Epidermal melanocyte (primary cell): Measurements from ENCODE around the gene MSMP.

Experiments used
- DNase-seq: peaks from one replicate; pipeline ENCODE4 v3.0.0; 2011; ENCODE audit warnings: low spot score; ENCODE audit not compliant: insufficient read length

The MSMP gene

DNA sequence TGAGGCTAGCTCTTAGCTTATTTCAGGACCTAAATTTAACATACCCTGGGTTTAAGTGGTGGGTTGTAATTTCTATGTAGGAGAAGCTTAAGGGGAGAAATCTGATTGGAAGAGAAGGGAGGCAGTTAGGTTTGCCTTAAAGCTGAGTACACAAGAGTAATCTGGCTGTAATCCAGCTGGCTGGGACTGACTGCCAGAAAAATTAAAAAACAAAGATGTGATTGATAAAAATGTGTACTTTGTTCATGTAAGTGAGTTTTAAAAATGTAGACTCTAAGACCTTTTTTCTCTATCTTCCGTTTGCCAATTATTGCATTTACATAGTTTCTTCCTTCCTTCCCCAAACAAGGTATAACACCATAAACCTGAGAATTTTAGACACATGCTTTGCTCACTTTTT lies 17.5 kb upstream of the MSMP start:
- peak; percentile 35 for DNase-seq

DNA sequence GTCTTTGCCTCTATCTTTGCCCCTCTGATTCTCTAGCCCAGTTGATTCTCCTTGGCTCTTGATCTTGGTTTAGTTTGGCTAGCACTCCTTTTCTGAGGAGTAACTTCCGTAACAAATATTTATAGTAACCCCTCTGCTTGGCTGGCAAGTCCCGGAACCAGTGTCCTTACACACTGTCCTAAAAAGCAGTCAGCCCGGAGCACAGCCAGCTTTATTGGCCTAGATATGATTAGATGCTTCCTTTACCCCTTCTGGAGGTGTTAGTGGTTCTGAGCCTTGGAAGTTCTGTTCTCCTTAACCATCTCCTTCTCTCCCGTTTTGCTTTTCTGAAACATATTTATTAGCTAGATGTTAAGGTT lies 17.0 kb upstream of the MSMP start:
- no peak for DNase-seq

DNA sequence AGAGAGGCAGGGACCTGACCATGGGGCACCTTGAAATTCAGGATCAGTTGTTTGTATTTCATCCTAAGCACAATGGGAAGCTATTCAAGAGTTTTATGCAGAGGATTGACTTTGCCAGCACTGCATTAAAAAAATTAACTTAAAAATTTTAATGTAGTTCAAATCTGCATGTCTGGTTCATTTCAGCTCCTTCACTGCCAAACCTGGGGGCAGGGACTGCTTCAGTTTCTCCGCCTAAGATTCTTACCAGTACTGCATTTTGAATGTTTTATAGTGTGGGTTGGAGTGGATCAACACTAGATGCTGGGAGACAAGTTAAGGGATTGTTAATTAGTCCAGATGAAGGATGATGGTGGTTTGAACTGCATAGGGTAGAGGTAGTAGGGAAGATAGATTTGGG lies 15.7 kb upstream of the MSMP start:
- no peak for DNase-seq

DNA sequence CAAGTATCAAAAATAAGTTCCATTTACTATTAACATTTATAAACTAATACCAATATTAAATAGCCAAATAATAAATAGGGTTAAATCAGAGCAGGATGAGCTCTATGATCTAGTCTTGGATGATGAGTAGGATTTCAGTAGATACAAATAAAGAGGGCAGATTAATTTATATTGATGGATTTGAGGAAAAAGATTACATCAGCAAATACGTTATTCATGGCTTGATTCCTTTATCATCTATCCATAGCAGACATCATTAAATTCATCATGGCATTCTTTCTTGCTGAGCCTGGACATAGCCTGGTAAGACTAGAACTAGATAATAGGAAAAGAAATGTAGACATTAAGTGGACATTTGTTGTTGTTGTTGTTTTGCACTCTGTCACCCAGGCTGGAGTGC lies 13.4 kb upstream of the MSMP start:
- DNase-seq = no peak

DNA sequence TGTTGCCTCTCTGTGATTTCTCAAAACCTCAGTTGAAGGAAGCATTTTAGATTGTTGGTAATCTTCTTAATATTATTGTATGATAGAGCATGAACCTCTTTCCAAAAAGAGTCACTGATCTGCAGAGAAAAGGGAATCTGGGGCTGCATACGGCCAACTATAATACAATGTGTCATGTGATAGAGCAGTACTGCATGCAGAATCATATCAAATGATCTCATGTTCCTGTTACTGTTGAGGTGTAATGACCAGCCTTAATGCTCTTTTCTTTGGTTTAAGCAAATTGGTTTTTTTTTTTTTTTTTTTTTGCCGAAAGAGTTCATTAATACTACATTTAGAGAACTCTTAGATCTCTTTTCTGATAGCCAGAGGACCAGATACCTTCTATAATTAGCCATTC lies 12.9 kb upstream of the MSMP start:
- DNase-seq = no peak

DNA sequence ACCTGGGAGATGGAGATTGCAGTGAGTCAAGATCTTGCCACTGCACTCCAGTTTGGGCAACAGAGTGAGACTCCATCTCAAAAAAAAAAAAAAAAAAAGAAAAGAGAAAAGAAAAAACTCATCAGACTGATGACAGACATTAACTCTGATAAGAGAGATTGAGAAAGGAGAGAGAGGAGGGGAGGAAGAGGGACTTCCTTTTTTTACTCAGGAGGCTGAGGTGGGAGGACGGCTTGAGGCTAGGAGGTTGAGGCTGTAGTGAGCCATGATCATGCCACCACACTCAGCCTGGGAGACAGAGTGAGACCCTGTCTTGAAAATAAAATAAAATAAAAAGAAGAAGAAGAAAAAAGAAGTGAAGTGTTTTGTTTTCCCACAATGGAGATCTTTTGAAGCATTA lies 9.7 kb upstream of the MSMP start:
- no peak for DNase-seq

DNA sequence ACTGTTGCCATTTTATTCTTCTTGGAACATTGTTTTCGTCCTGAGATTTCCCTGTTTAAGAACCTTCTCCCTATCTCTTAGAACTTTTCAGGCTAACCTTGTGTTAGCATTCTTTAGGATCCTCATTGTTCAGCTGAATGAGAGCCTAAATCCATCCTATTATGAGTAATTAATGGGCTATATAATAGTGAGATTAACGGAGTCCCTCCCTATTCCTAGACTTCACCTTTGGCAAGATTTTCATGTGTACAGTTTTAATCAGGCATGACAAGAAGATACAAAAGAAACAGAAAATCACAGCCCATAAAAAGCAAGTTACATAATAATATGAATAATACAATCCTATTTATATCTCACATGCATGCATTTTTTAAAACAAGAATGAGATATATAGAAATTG lies 9.1 kb upstream of the MSMP start:
- no peak for DNase-seq

DNA sequence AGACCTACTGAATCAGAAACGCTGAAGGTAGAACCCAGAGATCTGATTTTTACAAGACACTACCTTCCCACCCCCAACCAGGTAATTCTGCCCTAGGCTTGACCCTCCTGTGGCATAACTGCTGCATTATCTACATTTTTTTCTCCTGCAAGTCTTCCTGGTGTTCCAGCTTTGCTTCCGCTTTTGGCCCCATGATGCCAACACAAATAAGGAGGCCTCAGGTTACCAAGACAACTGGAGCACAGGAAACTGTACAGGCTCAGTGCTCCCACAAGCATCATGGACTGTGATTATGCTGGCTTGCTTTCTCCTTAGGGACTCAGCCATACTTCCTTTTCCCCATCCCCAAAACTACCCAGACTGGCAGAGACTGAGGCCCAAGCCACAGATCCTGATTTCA lies 6.6 kb upstream of the MSMP start:
- DNase-seq = no peak

DNA sequence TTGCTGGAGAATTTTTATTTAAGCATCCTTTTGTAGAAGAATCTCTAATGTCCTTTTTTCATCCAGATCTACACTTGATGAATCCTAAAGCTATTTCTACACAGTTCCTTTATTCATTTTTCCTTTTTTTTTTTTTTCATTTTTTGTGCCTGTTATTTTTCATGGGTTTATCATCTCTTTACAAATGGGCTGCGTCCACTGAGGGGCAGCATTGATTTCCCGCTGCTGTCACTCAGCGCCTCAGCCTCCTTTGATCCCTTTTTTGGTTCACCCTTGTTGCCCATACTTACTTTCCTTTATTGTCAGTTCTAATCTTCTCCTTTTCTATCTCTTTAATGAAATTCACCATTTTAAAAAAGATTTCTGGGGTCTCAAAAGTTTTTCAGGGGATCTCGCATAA lies 5.7 kb upstream of the MSMP start:
- no peak for DNase-seq

DNA sequence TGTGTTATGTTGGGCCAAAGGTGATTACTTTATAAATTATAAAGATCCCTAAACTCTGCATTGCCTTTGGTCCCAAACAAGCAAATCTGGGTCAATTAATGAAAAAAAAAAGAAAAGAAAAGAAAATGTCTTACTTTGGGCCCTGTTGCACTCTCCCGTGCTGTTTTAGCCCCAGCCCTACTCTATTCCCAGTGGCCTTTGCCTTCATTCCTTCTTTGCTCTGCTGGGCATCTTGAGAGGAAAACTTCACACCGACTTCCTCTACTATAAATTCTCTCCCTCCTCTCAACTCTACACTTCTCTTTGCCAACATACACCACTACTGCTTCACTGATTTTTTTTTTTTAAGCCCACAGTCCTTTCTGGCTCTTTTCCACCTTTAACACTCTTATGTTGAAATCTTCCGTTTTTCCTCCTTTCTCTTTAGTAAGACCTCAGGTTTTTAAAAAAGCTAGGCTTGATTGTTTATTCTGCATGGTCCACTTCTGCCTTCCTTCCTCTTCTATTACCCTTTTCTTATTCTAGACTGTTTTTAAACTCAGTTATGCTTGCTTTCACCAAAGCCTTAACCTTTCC lies 4.5 kb upstream of the MSMP start:
- no peak for DNase-seq

DNA sequence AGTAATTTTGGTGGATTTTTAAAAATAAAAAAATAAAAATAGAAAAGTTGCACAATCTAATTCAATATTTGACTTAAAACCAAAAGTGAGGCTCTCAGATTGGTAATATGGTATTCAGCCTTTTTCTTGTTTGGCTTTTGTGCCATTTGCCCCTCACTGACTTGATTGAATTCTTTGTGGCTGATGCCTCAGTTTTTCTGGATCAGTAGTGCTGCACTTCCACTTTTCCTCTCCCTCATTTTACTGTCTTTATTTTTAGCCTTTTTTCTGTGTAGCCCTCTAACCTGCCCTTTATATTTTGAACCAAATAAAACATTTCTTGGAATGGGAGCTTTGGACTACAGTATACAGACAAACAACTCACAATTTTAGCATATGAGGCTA lies 3.8 kb upstream of the MSMP start:
- no peak for DNase-seq

DNA sequence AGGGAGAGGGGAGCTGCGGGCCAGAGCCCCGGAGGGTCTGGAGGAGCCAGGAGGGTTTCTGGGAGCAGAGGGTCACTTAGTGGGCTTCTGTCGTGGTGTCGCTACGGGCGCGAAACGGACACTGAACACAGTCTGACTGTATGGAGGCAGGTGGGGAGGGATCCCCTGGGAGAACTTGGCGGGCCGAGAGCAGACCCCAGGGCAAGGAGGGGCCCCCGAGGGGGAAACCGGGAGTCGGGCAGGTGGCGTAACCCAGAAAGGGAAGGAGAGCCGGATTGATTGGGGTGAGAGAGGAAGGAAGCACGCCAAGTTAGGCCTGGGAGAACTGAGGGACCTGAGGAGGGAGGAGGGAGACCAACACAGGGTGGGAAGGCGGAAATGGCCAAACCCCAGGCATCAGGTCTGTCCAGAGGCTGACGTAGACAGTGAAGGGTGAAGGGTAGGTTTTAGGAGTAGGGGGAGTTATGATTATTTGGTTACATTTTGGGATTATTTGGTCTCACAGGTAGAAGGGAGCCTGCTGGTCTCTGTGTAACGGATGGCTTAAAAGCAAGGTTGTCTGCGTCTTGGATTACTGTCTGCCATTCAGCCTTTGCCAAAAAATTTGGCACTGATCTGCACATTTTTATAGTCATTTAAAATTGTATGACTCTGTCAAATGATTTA lies 3.3 kb upstream of the MSMP start:
- DNase-seq = no peak

DNA sequence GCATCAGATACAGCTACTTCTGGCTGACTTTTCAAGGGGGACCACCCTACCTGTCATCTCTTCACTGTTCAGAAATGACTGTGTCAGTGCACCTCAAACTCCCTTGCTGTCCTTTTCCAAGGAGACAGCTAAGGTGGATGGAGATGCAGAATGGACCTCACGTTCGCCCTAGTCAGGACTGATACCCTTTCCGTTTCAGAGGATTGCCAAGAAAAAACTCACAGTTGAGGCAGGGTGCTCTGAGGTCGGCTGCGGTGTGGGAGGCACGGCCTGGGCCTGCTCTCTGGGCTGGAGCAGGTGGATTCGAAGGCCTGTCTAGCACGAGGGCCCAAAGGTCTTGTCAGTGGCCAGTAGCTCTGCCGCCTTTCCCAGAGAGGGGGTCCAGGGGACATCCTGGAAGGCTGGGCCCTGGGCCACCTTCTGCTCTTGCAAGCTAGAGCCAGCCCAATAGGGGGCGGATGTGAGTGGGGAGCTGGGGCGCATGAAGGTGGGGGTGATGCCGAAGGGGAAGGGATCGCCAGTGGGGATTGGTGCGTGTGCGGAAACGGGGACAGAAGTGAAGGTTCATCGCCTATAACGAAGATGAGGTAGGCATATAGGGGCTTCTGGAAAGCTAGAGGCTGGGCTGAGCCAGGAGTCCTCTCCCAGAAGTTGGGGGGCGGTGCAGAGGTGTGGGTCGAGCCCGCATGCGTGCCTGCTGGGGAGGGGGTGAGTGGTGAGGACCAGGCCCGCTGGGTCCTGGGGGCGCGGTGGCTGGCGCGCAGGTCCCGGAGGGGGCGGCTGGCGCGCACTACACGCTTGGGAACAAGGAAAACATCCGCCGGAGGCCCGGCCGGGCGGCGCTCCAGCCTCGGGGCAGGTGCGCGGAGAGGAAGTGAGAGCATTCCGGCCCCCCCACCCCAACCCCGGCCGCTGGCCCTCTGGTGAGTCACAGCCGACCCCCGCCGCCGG lies 2.5 kb upstream of the MSMP start:
- no peak for DNase-seq

DNA sequence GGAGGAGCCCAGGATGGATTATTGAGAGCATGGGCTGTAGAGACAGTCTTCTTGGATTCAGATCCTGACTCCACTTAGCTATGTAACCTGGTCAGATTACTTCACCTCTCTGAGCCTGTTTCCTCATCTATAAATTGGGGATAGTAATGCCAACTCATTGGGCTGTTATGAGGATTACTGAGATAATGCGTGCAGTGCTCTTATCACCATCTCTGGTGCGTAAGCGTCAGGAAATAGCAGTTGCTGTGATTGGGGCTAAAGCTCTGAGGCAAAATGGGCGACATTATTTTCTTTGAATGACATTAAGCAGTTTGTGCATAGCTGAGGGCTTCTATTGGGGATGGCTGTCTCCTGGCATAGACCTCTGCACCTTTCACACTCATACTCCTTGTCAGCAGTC lies 995 bp upstream of the MSMP start:
- DNase-seq = no peak

DNA sequence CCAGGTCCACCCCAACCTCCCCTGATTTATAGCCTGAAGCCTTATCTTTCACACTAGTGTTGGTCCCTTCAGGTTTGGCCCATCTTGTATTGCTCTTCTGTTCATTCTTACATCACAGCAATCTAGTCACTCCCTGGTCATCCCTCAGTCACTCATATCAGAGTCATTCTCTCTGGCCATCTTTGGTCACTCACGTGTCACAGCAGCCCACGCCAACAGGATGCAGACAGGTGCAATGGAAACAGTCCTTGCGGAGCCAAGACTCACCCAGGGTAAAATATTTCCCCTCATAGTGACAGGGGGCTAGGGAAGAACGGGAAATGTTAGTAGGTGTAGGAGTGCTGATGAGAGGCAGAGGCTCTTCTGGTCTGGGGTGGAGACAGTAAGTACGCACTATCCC lies 610 bp downstream of the MSMP start:
- no peak for DNase-seq

DNA sequence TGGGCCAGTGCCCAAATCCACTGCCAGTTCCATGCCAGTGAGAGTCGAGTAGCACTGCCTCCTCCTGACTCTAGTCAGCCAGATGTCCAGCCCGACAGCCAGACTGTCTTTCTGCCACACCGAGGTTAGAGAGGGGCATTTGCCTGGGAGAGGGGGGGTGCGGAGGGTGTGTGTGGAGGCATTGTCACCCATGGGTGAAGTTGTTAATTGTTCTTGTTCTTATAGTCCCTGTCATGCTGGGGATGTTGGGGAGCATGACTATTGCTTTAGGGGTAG lies 3.9 kb downstream of the MSMP start:
- no peak for DNase-seq

DNA sequence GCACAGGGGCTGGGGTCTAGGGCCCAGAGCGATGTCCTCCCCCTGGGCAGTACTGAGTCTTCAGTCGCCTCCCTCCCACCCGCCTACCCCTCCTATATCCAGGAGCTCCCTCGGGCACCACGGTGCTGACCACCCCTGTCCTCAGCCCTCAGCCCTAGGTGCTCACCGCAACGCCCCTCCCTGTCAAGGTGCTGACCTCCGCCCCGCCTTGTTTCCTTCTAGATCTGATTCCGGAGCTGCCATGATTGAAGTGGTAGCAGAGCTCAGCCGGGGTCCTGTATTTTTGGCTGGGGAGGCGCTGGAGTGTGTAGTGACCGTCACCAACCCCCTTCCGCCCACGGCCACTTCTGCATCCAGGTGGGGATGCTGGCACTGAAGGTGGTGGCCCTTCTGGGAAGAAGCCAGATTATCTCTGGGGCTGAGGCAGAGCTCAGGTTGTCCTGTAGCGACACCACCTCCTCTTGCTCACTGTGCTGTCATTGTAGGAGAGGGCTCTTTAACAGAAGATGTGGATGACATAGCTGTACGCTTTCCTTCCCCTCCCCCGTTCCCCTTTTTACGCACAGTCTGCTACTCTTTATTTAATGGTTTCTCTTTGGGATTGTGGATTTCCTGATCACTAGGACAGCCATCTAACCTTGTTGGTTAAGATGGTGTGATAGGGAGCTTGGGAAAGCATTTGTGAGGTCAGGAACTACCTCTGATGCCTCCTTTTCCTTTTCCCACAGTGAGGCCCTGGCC lies 4.4 kb downstream of the MSMP start:
- DNase-seq = no peak

DNA sequence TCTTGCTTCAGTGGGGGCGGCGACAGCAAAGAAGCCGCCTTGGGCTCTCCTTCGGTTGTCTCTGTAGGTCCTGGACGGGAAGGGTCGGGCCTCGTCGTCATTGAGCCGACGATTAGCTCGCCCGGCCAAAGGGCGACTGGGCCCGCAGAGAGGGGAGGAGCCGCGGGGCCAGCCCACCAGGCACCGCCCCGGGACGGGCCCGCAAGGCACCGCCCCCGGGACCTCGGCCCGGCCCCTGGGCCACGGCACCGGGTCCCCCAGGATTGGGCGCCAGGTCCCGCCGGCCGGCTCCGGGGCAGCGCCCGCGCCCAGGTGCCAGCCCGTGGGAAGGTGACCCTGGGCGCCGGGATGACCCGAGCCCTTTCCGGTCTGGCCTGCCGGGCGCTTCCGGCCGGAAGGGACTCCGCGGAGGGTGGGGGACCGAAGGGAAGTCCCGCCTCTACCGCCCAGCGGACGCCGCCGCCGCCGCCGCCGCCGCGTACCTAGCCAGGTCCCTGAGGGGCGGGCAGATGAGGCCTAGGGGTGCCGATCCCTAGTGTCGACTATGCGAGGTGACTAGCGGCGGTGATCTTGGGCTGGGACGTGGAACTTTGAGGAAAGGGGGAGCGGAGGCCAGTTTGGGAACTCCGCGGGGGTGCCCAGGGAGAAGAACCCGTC lies 5.1 kb downstream of the MSMP start, which contains the start of the genes GBA2 and RGP1:
Gene GBA2, minus strand, starts transcription at position 371 of the 657 bp plus-strand sequence. CDS start 524 bp downstream, outside the sequence.
Gene RGP1, plus strand, starts transcription at position 430 of the 657 bp plus-strand sequence. CDS start 469 bp downstream, outside the sequence.
- no peak for DNase-seq

DNA sequence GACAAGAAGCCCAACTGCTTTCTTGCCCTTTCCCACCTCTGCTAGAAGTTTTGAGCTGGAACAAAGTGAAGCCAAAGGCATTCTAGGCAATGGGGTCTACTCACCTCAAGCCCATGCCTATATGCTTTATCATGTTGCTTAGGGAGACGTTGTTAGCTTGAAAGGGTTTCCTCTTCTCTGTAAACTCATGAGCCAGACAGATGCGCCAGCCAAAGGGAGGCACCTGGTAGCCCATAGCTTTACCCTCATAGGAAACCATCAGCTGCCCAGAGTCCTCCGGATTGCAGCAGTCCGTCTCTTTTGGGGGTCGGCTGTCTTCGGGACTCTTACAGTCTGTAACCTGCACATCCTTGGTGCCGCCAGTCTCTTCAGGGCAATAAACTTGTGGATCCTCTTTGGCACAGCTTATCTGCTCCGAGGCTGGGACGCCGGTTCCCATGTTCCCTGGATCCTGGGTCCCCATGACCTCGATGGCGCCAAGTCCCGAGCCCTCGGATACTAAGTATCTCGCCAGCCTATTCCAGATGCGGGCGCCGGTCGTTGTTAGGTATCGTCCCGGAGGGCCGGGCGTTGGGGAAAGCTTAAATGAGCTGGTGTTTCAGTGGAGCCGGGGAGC lies 5.7 kb downstream of the MSMP start:
- no peak for DNase-seq

DNA sequence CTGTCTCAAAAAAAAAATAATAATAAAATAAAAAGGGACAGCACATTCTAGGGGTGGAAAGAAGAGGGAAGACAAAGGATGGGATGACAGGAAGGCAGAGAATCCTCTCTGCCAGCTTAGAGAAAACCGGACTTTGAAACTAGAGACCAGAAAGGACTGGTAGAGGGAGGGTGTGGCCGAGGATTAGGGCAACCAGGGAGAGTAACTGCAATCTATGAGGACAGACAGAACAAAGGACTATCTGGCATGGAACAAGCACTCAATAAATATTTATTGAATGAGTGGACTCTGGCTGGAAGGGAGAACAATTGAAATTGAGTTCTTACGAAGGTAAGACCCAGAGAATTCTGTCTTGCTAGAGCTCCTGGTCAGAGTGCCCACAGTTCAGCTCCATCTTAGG lies 7.5 kb downstream of the MSMP start:
- no peak for DNase-seq

DNA sequence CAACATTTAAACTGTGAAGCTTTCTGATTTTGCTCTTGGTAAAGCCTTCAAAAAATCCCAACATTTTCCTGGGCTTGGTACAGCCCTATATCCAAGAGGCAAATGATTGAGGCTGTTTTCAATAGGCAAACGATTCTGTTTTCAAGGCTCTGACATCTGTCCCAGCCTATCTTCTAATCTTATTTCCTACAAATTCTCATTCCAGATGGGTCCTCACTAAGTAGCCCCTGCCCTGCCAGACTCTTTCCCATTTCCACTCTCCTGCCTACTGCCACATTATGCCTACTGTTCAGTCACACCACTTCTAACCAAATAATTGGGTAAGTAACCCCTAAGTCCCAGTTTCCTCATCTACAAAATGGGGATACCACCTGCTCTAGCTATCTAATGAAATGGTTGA lies 8.5 kb downstream of the MSMP start:
- no peak for DNase-seq
